Measurements from ENCODE around the gene KRT34. TPM values are rescaled to one million over a fixed set of nuclear protein-coding genes. Genes with fewer than 3 reads are reported as not detected.

KRT34 gene
- polyA plus RNA-seq, 1 of the 3 experiments (the other 2 are of a cell fraction), result 0.08 TPM

- H2AFZ ChIP-seq (ENCODE audit: low read depth), result no peak overlapping the region
- no peaks in the 10 kb centered on the region for H4K20me1 ChIP-seq (ENCODE audit: insufficient read depth)
- ChIA-PET POLR2A (no interaction called here), CTCF (interaction anchor here (1.0 to 1.3 kb wide), 2 partner anchors 40 to 294 kb away, joined by 3 to 4 read pairs; no protein-coding TSS in a partner anchor)
- H3K36me3 ChIP-seq (replicated peaks in 1 of 2; ENCODE audit: control insufficient read depth in 1 of 2, insufficient read depth in 2 of 2, low read length in 1 of 2), result no peaks in the 10 kb centered on the region
- peaks cover 0 to 15% of the 10 kb centered on the region in 2 experiments; a peak in 1 of 4 replicates for H3K4me1 ChIP-seq (ENCODE audit: control insufficient read depth in 1 of 2, insufficient read depth in 2 of 2, low read depth in 1 of 2, low read length in 1 of 2)
- no peak for TF ChIP-seq MAX (IDR thresholded peaks at IDR 0.05; ENCODE audit: low read depth)
- TF ChIP-seq SIN3A (IDR thresholded peaks at IDR 0.05; ENCODE audit: borderline replicate concordance, low read depth, low read length), result no peak
- TF ChIP-seq GABPA (IDR thresholded peaks at IDR 0.05; ENCODE audit: low read depth), result no peak
- TF ChIP-seq RCOR1 (IDR thresholded peaks at IDR 0.05; ENCODE audit: low read length), result no peak
- no peak for TF ChIP-seq YY1 (IDR thresholded peaks at IDR 0.05; ENCODE audit: low read depth)
- TF ChIP-seq NFIC (IDR thresholded peaks at IDR 0.05; ENCODE audit: borderline replicate concordance), result no peak
- TF ChIP-seq EP300 (IDR thresholded peaks at IDR 0.05; ENCODE audit: borderline replicate concordance in 1 of 2, low read depth in 1 of 2, low read length in 1 of 2), result no peak
- no peak for TF ChIP-seq ZBTB33 (IDR thresholded peaks at IDR 0.05; ENCODE audit: borderline replicate concordance, low read depth)
- no peak for TF ChIP-seq FOXJ3 (CRISPR knock-in tag; IDR thresholded peaks at IDR 0.05)
- TF ChIP-seq FOXM1 (IDR thresholded peaks at IDR 0.05; ENCODE audit: low read depth), result no peak
- no peak for TF ChIP-seq SMC3 (IDR thresholded peaks at IDR 0.05; ENCODE audit: low read depth, low read length)
- TF ChIP-seq USF1 (IDR thresholded peaks at IDR 0.05; ENCODE audit: borderline replicate concordance, low read depth), result no peak
- no peak for TF ChIP-seq JUND (IDR thresholded peaks at IDR 0.05)
- no peak for TF ChIP-seq MXI1 (IDR thresholded peaks at IDR 0.05; ENCODE audit: low read depth, low read length)
- TF ChIP-seq NRF1 (IDR thresholded peaks at IDR 0.05; ENCODE audit: low read depth, low read length), result no peak
- TF ChIP-seq RAD21 (IDR thresholded peaks at IDR 0.05; ENCODE audit: low read length), result no peak
- no peak for TF ChIP-seq GATA2 (CRISPR knock-in tag; IDR thresholded peaks at IDR 0.05)
- no peak for TF ChIP-seq CTCF (IDR thresholded peaks at IDR 0.05)
- H3K4me2 ChIP-seq, result no peak overlapping the region
- peaks cover 8% of the 10 kb centered on the region for H3F3A ChIP-seq (replicated peaks; ENCODE audit: insufficient read depth)
- no peak overlapping the region for H3K27ac ChIP-seq (ENCODE audit: low read depth in 2 of 2, low read length in 1 of 2)
- H3K9ac ChIP-seq, result no peak overlapping the region
- H3K27me3 ChIP-seq (ENCODE audit: insufficient read depth), result no peaks in the 10 kb centered on the region
- H3K9me2 ChIP-seq, result no peaks in the 10 kb centered on the region
- 84% methylated on average over 2 of the region's 2 CpGs for WGBS (ENCODE audit: low lambda C conversion rate)
- H3K4me3 ChIP-seq (ENCODE audit: low read depth in 2 of 2, low read length in 1 of 2), result no peak overlapping the region
- no peak for DNase-seq
- no peaks in the 10 kb centered on the region for H3K79me2 ChIP-seq (ENCODE audit: insufficient read depth)
- H3K9me3 ChIP-seq, result no peaks in the 10 kb centered on the region
Observed at GRCh38 chr17:41369023-41369422, 13.1 kb downstream of the KRT34 start.
